Activated CD4-positive, alpha-beta memory T cell treated with anti-CD3 and anti-CD28 coated beads for 36 hours (primary cell): ENCODE results near the gene FAM118B. TPM values are rescaled to one million over a fixed set of nuclear protein-coding genes. Genes with fewer than 3 reads are reported as not detected.
A peak's percentile ranks its signal among the peaks of the same experiment; 100 is the strongest.
"Not testable (repeated sequence)": the region's sequence is repeated elsewhere in the genome, so short reads cannot be mapped to it uniquely, and the experiment has no call there.

Experiments used
- CTCF ChIA-PET: fragments of 350-600 bp; sonication (Branson Sonifier 250); formaldehyde crosslinking; loops from one replicate; lab custom pipeline; 2021; ENCODE audit warnings: antibody characterized with exemption, inconsistent platforms; lab: Charles Lee
- POLR2A ChIA-PET: fragments of 350-600 bp; sonication (Branson Sonifier 250); formaldehyde crosslinking; loops from one replicate; lab custom pipeline; 2021; ENCODE audit warnings: antibody characterized with exemption; lab: Charles Lee
- DNase-seq: peaks from one replicate; pipeline ENCODE4 v3.0.0-alpha.2; 2020
- H3K27ac Mint-ChIP-seq: one replicate; pipeline ENCODE4 v1.8.0; 2021; ENCODE audit warnings: mixed read lengths
- H3K27me3 Mint-ChIP-seq: one replicate; pipeline ENCODE4 v1.8.0; 2021; ENCODE audit warnings: mixed read lengths
- H3K36me3 Mint-ChIP-seq: one replicate; pipeline ENCODE4 v1.8.0; 2021; ENCODE audit warnings: mixed read lengths
- H3K4me1 Mint-ChIP-seq: one replicate; pipeline ENCODE4 v1.8.0; 2021; ENCODE audit warnings: low read depth, mixed read lengths
- H3K4me3 Mint-ChIP-seq: one replicate; pipeline ENCODE4 v1.8.0; 2021; ENCODE audit warnings: mild to moderate bottlenecking, mixed read lengths
- H3K9me3 Mint-ChIP-seq: one replicate; pipeline ENCODE4 v1.8.0; 2021; ENCODE audit warnings: mixed read lengths
- intact Hi-C: fragments of 100-400 bp; cut with micrococcal nuclease; formaldehyde crosslinking; loops from one replicate; pipeline ENCODE4 v1.15.1; 2023
- total RNA-seq, 2 experiments: library from RNA; stranded (reverse); gene quantifications; one replicate each; pipeline ENCODE4 v1.2.3, GENCODE V29; 2021

The FAM118B gene
- total RNA-seq, 2 experiments from 2014 or later = 8.0 to 9.7 TPM

- Mint-ChIP-seq H3K4me1 (peaks cover 2% of the 10 kb centered on the region), H3K27ac (no peak overlapping the region), H3K9me3 (no peaks in the 10 kb centered on the region), H3K27me3 (no peaks in the 10 kb centered on the region), H3K36me3 (peaks cover 12% of the 10 kb centered on the region), H3K4me3 (no peak overlapping the region)
- POLR2A ChIA-PET = no interaction called here
- no peak for DNase-seq
- intact Hi-C loops = no loop called here
- CTCF ChIA-PET = no interaction called here
Measured at GRCh38 chr11:126231725-126232459, 20.3 kb downstream of the FAM118B start.

GRCh38 chr11:126232683-126233082 is 21.1 kb downstream of the FAM118B start:
- peaks cover 2% of the 10 kb centered on the region for H3K4me1 Mint-ChIP-seq
- no peak overlapping the region for H3K27ac Mint-ChIP-seq
- H3K27me3 Mint-ChIP-seq = no peaks in the 10 kb centered on the region
- no peak for DNase-seq
- no peaks in the 10 kb centered on the region for H3K9me3 Mint-ChIP-seq
- H3K36me3 Mint-ChIP-seq = peaks cover 12% of the 10 kb centered on the region
- ChIA-PET CTCF (no interaction called here), POLR2A (no interaction called here)
- intact Hi-C loops = loop anchor here (1.0 kb wide), 1 partner anchor 16 kb away; no protein-coding TSS in a partner anchor
- H3K4me3 Mint-ChIP-seq = no peak overlapping the region

DNA sequence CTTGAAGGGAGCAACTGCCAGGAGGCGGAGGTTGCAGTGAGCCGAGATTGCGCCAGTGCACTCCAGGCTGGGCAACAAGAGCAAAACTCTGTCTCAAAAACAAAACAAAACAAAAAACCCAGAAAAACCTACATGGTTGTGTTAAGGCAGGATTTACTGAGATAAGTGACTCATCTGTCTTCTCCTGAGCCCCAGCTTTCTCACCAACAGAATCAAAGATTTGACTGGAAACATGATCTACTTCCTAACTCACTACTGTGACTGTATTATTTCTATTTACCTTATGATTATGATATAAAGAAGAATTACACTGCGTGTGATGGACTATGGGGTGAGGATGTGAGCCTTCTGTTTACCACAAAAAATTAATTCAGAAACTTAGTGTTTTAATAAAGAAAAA is 21.8 kb downstream of the FAM118B start:
- intact Hi-C loops = loop anchor here (1.0 kb wide), 1 partner anchor 17 kb away; no protein-coding TSS in a partner anchor
- no peaks in the 10 kb centered on the region for H3K9me3 Mint-ChIP-seq
- CTCF ChIA-PET = no interaction called here
- DNase-seq = no peak
- H3K36me3 Mint-ChIP-seq = peaks cover 12% of the 10 kb centered on the region
- H3K27ac Mint-ChIP-seq = no peak overlapping the region
- POLR2A ChIA-PET = no interaction called here
- H3K4me3 Mint-ChIP-seq = no peak overlapping the region
- peaks cover 2% of the 10 kb centered on the region for H3K4me1 Mint-ChIP-seq
- H3K27me3 Mint-ChIP-seq = no peaks in the 10 kb centered on the region

- DNase-seq = no peak
- CTCF ChIA-PET = no interaction called here
- H3K9me3 Mint-ChIP-seq = no peaks in the 10 kb centered on the region
- no peak overlapping the region for H3K4me3 Mint-ChIP-seq
- POLR2A ChIA-PET = no interaction called here
- no peak overlapping the region for H3K27ac Mint-ChIP-seq
- H3K27me3 Mint-ChIP-seq = no peaks in the 10 kb centered on the region
- H3K4me1 Mint-ChIP-seq = no peaks in the 10 kb centered on the region
- H3K36me3 Mint-ChIP-seq = peaks cover 12% of the 10 kb centered on the region
- intact Hi-C loops = no loop called here
Measured at GRCh38 chr11:126246636-126247035, 35.1 kb downstream of the FAM118B start.

DNA sequence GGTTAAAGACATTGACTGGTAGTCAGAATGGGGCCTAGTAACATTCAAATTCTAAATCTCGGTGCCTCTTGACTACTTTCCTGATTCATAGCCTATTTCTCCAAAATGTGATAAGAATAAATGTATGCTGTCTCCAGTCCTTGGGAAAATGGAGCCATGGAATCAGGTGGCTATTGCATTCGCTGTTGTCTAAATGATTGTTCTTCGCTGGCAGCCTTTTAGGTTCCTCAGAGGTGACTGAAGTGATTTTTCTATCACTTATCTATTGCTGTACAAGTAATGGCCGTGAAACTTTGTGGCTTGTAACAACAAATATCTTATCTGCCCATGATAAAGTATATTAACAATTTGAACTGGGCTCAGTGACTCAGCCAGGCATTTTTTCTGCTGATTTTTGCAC is 41.7 kb downstream of the FAM118B start:
- intact Hi-C loops = no loop called here
- Mint-ChIP-seq H3K4me1 (no peaks in the 10 kb centered on the region), H3K4me3 (no peak overlapping the region), H3K27me3 (no peaks in the 10 kb centered on the region), H3K9me3 (no peaks in the 10 kb centered on the region), H3K27ac (no peak overlapping the region), H3K36me3 (peaks cover 12% of the 10 kb centered on the region)
- no peak for DNase-seq
- ChIA-PET POLR2A (no interaction called here), CTCF (no interaction called here)

GRCh38 chr11:126254819-126255218 is 43.2 kb downstream of the FAM118B start:
- Mint-ChIP-seq H3K27ac (no peak overlapping the region), H3K9me3 (no peaks in the 10 kb centered on the region), H3K27me3 (no peaks in the 10 kb centered on the region), H3K4me1 (no peaks in the 10 kb centered on the region), H3K36me3 (peaks cover 9% of the 10 kb centered on the region), H3K4me3 (no peak overlapping the region)
- ChIA-PET POLR2A (no interaction called here), CTCF (no interaction called here)
- intact Hi-C loops = no loop called here
- DNase-seq = no peak

- CTCF ChIA-PET = not testable (repeated sequence)
Measured at GRCh38 chr11:126255507-126255906, 43.9 kb downstream of the FAM118B start.

GRCh38 chr11:126256216-126256615 is 44.6 kb downstream of the FAM118B start:
- Mint-ChIP-seq H3K27me3 (no peaks in the 10 kb centered on the region), H3K4me1 (no peaks in the 10 kb centered on the region), H3K36me3 (peaks cover 11% of the 10 kb centered on the region), H3K9me3 (no peaks in the 10 kb centered on the region), H3K27ac (no peak overlapping the region), H3K4me3 (no peak overlapping the region)
- intact Hi-C loops = no loop called here
- ChIA-PET CTCF (no interaction called here), POLR2A (no interaction called here)
- no peak for DNase-seq

More at GRCh38 chr11:126255507-126255906, 43.9 kb downstream of the FAM118B start:
- H3K36me3 Mint-ChIP-seq, DNase-seq, H3K27me3 Mint-ChIP-seq, H3K27ac Mint-ChIP-seq, H3K4me1 Mint-ChIP-seq, H3K4me3 Mint-ChIP-seq, POLR2A ChIA-PET, intact Hi-C loops, H3K9me3 Mint-ChIP-seq: not testable (repeated sequence)

GRCh38 chr11:126257144-126257543 is 45.6 kb downstream of the FAM118B start:
- DNase-seq = no peak
- Mint-ChIP-seq H3K9me3 (no peaks in the 10 kb centered on the region), H3K36me3 (peaks cover 16% of the 10 kb centered on the region), H3K4me3 (no peak overlapping the region), H3K27ac (no peak overlapping the region), H3K4me1 (no peaks in the 10 kb centered on the region), H3K27me3 (no peaks in the 10 kb centered on the region)
- POLR2A ChIA-PET = no interaction called here
- CTCF ChIA-PET = no interaction called here
- intact Hi-C loops = no loop called here

GRCh38 chr11:126257764-126258163 is 46.2 kb downstream of the FAM118B start:
- no peak overlapping the region for H3K27ac Mint-ChIP-seq

GRCh38 chr11:126262216-126262615 is 50.6 kb downstream of the FAM118B start:
- CTCF ChIA-PET = no interaction called here

More at GRCh38 chr11:126257764-126258163, 46.2 kb downstream of the FAM118B start:
- ChIA-PET CTCF (no interaction called here), POLR2A (no interaction called here)
- no peaks in the 10 kb centered on the region for H3K9me3 Mint-ChIP-seq
- peaks cover 18% of the 10 kb centered on the region for H3K36me3 Mint-ChIP-seq
- no peaks in the 10 kb centered on the region for H3K27me3 Mint-ChIP-seq
- H3K4me3 Mint-ChIP-seq = no peak overlapping the region
- intact Hi-C loops = no loop called here
- H3K4me1 Mint-ChIP-seq = no peaks in the 10 kb centered on the region
- DNase-seq = no peak

GRCh38 chr11:126263489-126263888 is 51.9 kb downstream of the FAM118B start:
- Mint-ChIP-seq H3K27ac (peak overlapping the region; percentile 25), H3K4me3 (no peak overlapping the region), H3K9me3 (no peaks in the 10 kb centered on the region), H3K27me3 (no peaks in the 10 kb centered on the region), H3K36me3 (peaks cover 62% of the 10 kb centered on the region), H3K4me1 (peaks cover 17% of the 10 kb centered on the region)
- intact Hi-C loops = no loop called here
- no peak for DNase-seq
- CTCF ChIA-PET = no interaction called here
- POLR2A ChIA-PET = no interaction called here

More at GRCh38 chr11:126262216-126262615, 50.6 kb downstream of the FAM118B start:
- Mint-ChIP-seq H3K9me3 (no peaks in the 10 kb centered on the region), H3K4me1 (peaks cover 10% of the 10 kb centered on the region), H3K4me3 (no peak overlapping the region), H3K27ac (no peak overlapping the region), H3K36me3 (peaks cover 53% of the 10 kb centered on the region), H3K27me3 (no peaks in the 10 kb centered on the region)
- DNase-seq = no peak
- intact Hi-C loops = no loop called here
- POLR2A ChIA-PET = interaction anchor here (0.6 to 0.8 kb wide), 2 partner anchors 37 to 48 kb away, joined by 3 read pairs; no protein-coding TSS in a partner anchor

- Mint-ChIP-seq H3K4me3 (no peak overlapping the region), H3K4me1 (peaks cover 32% of the 10 kb centered on the region), H3K27ac (no peak overlapping the region), H3K27me3 (no peaks in the 10 kb centered on the region), H3K9me3 (no peaks in the 10 kb centered on the region), H3K36me3 (peaks cover 62% of the 10 kb centered on the region)
- ChIA-PET CTCF (no interaction called here), POLR2A (no interaction called here)
- intact Hi-C loops = loop anchor here (5.0 kb wide), 1 partner anchor 674 kb away; the partner anchor contains the start of gene STT3A
- no peak for DNase-seq
Measured at GRCh38 chr11:126265811-126266210, 54.2 kb downstream of the FAM118B start.
